GM18499 (cell line): Measurements from ENCODE around the gene OR52E6.

Experiments
- ATAC-seq: cut with Tn5 transposase; IDR thresholded peaks from one replicate; pipeline ENCODE4 v1.9.1; 2021; ENCODE audit warnings: moderate number of reproducible peaks; ENCODE audit not compliant: insufficient read depth, unreplicated experiment

The OR52E6 gene

DNA sequence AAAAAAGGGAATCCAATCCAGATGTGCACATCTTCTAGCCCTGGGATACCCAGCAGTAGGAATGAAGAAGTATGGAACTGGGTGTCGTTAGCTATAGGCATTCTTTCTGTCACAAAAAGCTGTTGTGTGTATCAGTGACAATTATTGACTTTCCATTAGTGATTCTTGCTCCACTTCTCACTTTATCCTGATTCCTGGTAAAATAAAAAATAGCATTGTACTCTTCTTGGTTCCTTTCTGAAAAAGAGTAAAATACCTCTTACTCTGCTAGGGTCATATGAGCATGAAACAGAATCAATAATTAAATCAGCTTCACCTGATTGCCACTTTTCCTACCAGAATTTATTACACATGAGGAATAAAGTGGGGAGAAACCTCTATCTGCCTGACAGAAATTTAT is at the start of gene OR52E6:
Gene OR52E6 (minus strand): TSS at position 101 of the 400 bp plus-strand sequence. CDS start 0 bp downstream, at position 101.
- ATAC-seq = no peak

- no peak for ATAC-seq
These were observed 49.6 kb upstream of the OR52E6 start for GRCh38 chr11:5891216-5891800.

- no peak for ATAC-seq
These were observed 46.0 kb upstream of the OR52E6 start for GRCh38 chr11:5887661-5888060.

DNA sequence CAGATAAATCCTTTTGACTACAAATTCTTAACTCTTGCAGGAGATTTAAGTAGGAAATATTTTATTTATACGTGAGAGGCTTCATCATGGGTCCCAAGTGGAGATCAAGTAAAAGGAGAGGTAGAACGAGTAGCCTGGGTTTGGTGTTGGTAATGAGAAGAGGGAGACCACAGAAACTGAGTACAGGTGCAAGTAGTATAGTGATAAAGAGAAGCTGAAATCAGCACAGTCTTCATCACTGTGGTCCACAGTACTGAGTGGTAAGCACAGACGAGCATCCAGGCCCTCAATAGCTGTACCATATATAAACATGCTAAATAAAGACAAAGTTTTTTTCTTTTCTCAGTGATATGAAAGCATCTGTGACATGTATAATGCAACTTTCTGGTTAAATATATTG is 45.5 kb upstream of the OR52E6 start:
- no peak for ATAC-seq

DNA sequence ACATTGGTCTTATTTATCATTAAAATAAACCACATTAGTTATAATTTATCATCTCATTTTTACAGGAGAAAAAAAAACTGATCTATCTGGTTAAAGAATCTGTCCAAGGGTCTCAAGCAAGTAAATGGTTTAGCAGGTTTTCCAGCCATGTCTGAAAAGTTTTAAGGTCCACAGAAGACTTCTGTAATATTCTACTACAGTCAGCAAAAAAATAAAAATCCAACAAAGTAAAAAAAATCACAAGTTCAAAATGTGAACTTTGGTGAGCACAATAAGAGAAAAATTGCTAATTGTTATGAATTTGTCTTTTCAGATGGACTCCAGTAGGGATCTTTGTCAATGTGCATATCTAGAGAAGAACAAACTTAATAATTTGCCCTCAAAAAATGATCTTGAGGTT is 40.1 kb upstream of the OR52E6 start:
- ATAC-seq = no peak

DNA sequence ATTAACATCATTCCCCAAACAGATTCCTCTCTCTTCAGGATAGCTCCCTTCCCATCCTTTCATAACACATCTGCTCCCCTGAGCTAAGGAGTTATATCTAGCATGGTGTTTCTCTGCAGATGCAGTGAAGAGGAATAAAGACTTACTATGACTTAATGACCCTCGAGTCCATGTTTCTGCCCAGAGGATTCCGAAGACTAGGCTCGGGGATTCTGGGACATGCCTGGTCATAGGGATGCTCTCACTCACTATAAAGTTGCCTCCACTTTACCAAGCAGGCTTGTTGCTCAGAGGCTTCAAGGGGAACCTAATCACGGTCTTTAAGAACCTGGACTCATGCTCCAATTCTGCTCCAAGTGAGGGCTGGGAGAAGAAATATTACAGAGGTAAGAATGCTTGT is 38.6 kb upstream of the OR52E6 start, which contains the start of gene OR52E4:
Gene OR52E4 (plus strand): TSS at position 301 of the 400 bp plus-strand sequence. CDS start 3,664 bp downstream, outside the sequence.
- no peak for ATAC-seq

DNA sequence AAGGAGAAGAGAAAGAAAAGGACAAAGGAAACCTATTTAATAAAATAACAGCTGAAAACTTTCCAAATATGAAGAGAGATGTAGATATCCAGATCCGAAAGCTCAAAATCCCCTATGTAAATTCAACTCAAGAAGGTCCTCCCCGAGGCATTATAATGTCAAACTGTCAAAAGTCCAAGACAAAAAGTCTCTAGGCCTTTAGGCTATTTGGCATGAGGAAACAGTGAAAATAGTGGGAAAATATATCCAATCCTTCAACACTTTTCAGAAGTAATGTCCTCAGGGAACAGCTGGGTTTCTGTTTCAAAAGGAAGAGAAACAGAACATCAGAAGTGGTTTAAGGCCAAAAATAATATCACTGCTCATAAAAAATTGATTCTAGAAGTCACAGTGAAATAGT is 36.9 kb upstream of the OR52E6 start:
- ATAC-seq = no peak

DNA sequence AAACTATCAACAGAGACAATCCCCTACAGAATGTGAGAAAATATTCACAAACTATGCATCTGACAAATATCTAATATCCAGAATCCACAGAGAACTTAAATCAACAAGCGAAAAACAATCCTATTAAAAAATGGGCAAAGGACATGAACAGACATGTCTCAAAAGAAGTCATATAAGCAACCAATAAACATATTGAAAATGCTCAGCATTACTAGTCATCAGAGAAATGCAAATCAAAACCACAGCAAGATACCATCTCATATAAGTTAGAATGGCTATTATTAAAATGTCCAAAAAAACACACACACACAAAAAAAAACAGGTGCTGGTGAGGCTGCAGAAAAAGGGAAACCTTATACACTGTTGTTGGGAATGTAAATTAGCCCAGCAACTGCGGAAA is 24.1 kb upstream of the OR52E6 start:
- no peak for ATAC-seq

GRCh38 chr11:5857590-5857989 is 15.9 kb upstream of the OR52E6 start, which contains the start of gene OR52E8:
Gene OR52E8 (minus strand): TSS chr11:5857690. CDS start chr11:5857690, 0 bp downstream.
- no peak for ATAC-seq

GRCh38 chr11:5851002-5851401 is 9.3 kb upstream of the OR52E6 start:
- ATAC-seq = no peak

GRCh38 chr11:5847711-5848110 is 6.0 kb upstream of the OR52E6 start:
- no peak for ATAC-seq

DNA sequence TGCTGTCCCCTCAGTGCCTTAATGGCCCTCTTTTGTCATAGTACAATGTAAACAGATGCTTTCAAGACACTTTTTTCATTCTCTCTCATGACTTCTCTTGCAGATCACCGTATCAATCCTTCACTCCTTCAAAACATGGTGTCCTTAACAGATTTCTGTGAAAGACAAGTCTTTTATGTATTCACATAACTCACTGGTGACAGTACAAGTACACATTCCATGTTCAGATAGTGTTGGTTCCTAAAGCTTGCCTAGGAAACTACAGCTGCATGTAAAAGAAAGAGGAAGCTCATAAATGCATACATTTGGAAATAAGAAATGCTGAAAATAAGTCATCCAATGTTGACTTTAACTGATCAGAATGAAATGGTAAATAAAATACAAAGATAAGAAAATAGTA is 5.0 kb upstream of the OR52E6 start:
- ATAC-seq = no peak

GRCh38 chr11:5837695-5838094 is 4.0 kb downstream of the OR52E6 start:
- no peak for ATAC-seq

DNA sequence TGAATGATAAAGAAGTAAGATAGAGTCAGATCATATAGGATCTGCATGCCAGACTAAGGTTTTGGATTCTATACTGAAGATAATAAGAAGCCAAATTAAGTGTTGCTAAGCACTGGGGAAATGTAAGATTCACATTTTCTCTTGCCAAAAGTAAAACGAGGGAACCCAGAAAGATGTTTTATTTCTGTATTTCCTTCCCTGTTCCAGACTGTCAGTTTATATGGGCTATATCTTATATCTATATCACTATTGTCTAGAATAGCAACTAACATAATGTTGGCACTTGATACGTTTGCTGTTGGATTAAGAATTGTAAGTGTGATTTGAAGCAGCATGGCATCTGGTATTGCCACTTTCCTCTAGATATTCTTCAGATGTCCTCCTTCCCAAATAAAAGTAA is 8.3 kb downstream of the OR52E6 start:
- ATAC-seq = no peak

GRCh38 chr11:5831196-5831829 is 10.4 kb downstream of the OR52E6 start:
- no peak for ATAC-seq

- ATAC-seq = peak; percentile 48
These were observed 23.3 kb downstream of the OR52E6 start for GRCh38 chr11:5818245-5818886.

GRCh38 chr11:5815534-5815933 is 26.2 kb downstream of the OR52E6 start:
- no peak for ATAC-seq

- ATAC-seq = no peak
These were observed 31.5 kb downstream of the OR52E6 start for GRCh38 chr11:5809905-5810795.

- ATAC-seq = no peak
These were observed 32.6 kb downstream of the OR52E6 start for GRCh38 chr11:5809122-5809519.

DNA sequence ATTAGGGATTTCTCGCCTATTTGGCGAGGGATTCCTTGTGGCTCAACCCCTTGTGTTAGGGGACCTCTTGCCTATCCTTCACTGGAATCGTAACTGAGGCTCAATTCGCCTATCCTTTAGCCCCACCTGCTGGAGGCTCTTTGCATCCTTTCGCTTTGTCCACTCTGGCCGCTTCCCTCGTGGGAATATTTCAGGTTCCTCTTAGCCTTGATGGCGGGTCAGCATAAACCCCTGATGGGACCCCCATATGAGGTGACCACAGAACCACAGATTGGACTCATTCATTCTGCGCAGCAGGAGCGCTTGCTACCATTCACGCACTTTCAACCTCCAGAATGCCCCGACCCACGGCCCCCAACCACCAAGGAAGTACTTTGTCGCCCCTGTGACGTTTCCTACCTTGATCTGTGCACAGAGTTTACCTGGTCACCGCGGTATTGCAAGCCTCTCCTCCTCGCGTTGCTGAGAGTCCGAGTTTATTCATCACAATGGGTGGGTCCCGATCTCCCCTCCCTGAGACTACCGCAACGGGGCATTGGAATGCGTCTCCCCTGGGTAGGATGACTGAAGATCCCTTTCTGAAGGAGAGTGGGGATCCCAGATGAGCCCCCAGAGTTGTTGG is 33.1 kb downstream of the OR52E6 start, which contains the start of gene OR52N2:
Gene OR52N2 (plus strand): TSS at position 425 of the 622 bp plus-strand sequence. CDS start 11,412 bp downstream, outside the sequence.
- peak; percentile 84 for ATAC-seq
